ENCODE data around the gene NUAK2.

The NUAK2 gene

DNA sequence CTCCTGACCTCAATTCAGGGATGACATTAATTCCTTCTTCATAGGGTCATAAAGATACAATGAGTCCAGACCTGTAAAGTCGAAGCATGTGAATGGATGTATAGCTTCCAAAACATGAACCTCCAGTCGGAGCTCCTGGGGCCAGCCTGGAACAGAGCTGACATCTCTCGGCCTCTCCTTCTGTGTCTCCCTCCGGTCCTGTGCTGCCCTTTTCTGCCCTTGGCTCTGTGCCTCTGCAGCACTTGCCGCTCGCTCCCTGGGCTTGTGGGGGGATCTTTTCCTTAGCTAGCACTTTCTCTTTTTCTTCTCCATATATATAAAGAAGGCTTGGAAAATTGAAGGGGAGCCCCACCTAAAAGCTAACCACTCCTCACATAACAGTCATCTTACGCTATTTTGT is 51.3 kb downstream of the NUAK2 start:
- Histone ChIP-seq H3K36me3 (peaks cover 75% of the 10 kb centered on the region), H3K4me3 (ENCODE audit: low read depth, low read length) (no peak overlapping the region), H3K27me3 (ENCODE audit: insufficient read depth, low read depth, severe bottlenecking) (no peaks in the 10 kb centered on the region), H3K9me3 (ENCODE audit: severe bottlenecking) (no peaks in the 10 kb centered on the region), H3K27ac (no peak overlapping the region)
- DNase-seq = no peak
- TF ChIP-seq CTCF (IDR thresholded peaks at IDR 0.05; ENCODE audit: low read depth, low read length) = no peak

- no peak overlapping the region for H3K4me3 ChIP-seq (ENCODE audit: low read depth, low read length)
- no peak for TF ChIP-seq CTCF (IDR thresholded peaks at IDR 0.05; ENCODE audit: low read depth, low read length)
- no peaks in the 10 kb centered on the region for H3K9me3 ChIP-seq (ENCODE audit: severe bottlenecking)
- H3K36me3 ChIP-seq = peaks cover 81% of the 10 kb centered on the region
- H3K27ac ChIP-seq = no peak overlapping the region
- no peak for DNase-seq
- no peaks in the 10 kb centered on the region for H3K27me3 ChIP-seq (ENCODE audit: insufficient read depth, low read depth, severe bottlenecking)
These were observed 51.8 kb downstream of the NUAK2 start for GRCh38 chr1:205269711-205270110.

GRCh38 chr1:205268846-205269680 is 52.5 kb downstream of the NUAK2 start:
- DNase-seq = no peak
- Histone ChIP-seq H3K9me3 (ENCODE audit: severe bottlenecking) (no peaks in the 10 kb centered on the region), H3K36me3 (peaks cover 79% of the 10 kb centered on the region), H3K4me3 (ENCODE audit: low read depth, low read length) (no peak overlapping the region), H3K27ac (no peak overlapping the region), H3K27me3 (ENCODE audit: insufficient read depth, low read depth, severe bottlenecking) (no peaks in the 10 kb centered on the region)
- TF ChIP-seq CTCF (IDR thresholded peaks at IDR 0.05; ENCODE audit: low read depth, low read length) = no peak

- Histone ChIP-seq H3K4me3 (ENCODE audit: low read depth, low read length) (no peak overlapping the region), H3K36me3 (peaks cover 80% of the 10 kb centered on the region), H3K9me3 (ENCODE audit: severe bottlenecking) (no peaks in the 10 kb centered on the region), H3K27me3 (ENCODE audit: insufficient read depth, low read depth, severe bottlenecking) (no peaks in the 10 kb centered on the region), H3K27ac (no peak overlapping the region)
- no peak for TF ChIP-seq CTCF (IDR thresholded peaks at IDR 0.05; ENCODE audit: low read depth, low read length)
- DNase-seq = no peak
These were observed 54.1 kb downstream of the NUAK2 start for GRCh38 chr1:205267306-205267902.

DNA sequence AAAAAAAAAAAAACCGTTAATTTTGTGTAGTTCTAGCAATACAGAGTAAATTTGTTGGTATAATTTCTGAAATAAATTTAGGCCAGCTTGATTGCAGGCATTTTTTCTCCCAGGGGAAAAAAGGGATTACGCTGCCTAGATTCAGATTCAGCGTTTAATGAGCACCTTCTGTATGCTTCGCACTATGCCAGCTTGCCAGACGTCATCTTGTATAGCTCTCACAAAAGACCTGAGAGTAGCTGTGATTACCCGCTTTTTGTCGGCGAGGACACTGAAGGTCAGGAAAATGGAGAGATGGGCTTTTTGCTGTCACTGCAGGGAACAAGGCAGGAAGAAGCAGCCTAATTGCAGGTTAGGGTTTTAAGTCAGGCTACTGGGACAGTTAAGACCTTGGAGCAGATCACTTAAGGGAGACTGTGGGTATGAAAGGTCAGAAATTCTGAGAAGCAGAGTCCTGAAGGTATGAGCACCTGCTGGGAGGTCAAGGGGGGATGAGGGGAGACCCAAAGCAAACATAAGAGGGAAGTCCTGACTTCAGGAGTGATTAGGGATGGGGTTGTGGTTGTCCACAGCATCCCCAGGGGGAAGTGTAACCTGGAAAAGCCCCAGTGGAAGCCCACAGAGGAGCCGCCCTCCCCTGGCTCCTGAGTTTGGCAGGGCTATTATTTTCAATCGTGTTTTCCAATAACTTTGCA is 54.8 kb downstream of the NUAK2 start:
- Histone ChIP-seq H3K4me3 (ENCODE audit: low read depth, low read length) (no peak overlapping the region), H3K27me3 (ENCODE audit: insufficient read depth, low read depth, severe bottlenecking) (no peaks in the 10 kb centered on the region), H3K9me3 (ENCODE audit: severe bottlenecking) (no peaks in the 10 kb centered on the region), H3K36me3 (peaks cover 78% of the 10 kb centered on the region), H3K27ac (no peak overlapping the region)
- TF ChIP-seq CTCF (IDR thresholded peaks at IDR 0.05; ENCODE audit: low read depth, low read length) = no peak
- no peak for DNase-seq
